Endothelial cell of umbilical vein (primary cell): ENCODE results near the gene WDFY2. TPM values are rescaled to one million over a fixed set of nuclear protein-coding genes. Genes with fewer than 3 reads are reported as not detected.

Experiments
- BruUV-seq: library from RNA; stranded (reverse); fragments of 400-500 nt; replicated peaks from 2 replicates; lab custom pipeline; 2021; lab: Mats Ljungman, UMichigan
- CTCF ChIA-PET: fragments of 300-600, 350-600 bp; sonication (Branson Sonifier 250); formaldehyde crosslinking; loops from one replicate; lab custom pipeline; 2021; ENCODE audit warnings: antibody characterized with exemption, inconsistent platforms; lab: Charles Lee
- POLR2A ChIA-PET: fragments of 300-600, 350-600 bp; sonication (Branson Sonifier 250); formaldehyde crosslinking; loops from one replicate; lab custom pipeline; 2021; ENCODE audit warnings: antibody characterized with exemption, inconsistent platforms; lab: Charles Lee
- DNase-seq: peaks from one replicate; pipeline ENCODE4 v3.0.0-alpha.2; 2011; ENCODE audit warnings: low read depth, low spot score
- FAIRE-seq: peaks from 2 replicates; lab custom pipeline; 2011; peaks lifted over from hg19 to GRCh38; lab: Jason Lieb, UNC
- H2AFZ ChIP-seq: 2 replicates; pipeline ENCODE4 v1.6.0; 2012; ENCODE audit warnings: low read depth, low read length, control low read depth, inconsistent platforms
- H3K27ac ChIP-seq: 2 replicates; pipeline ENCODE4 v1.5.1; 2011; ENCODE audit warnings: low read depth, mild to moderate bottlenecking, control low read depth, low read length, moderate library complexity; ENCODE audit not compliant: insufficient read depth
- H3K27me3 ChIP-seq, 2 experiments: 2 replicates each; pipeline versions ENCODE4 v1.6.0 to v1.6.1; 2011; ENCODE audit warnings: low read length in 2 of 2, mixed read lengths in 1 of 2; ENCODE audit not compliant: control insufficient read depth in 2 of 2, insufficient read depth in 2 of 2
- H3K36me3 ChIP-seq, 2 experiments: 2 replicates in 1 of 2; 3 replicates in 1 of 2; pipeline ENCODE4 v1.5.1; 2011; ENCODE audit warnings: low read length in 2 of 2, mild to moderate bottlenecking in 1 of 2, moderate library complexity in 1 of 2; ENCODE audit not compliant: control insufficient read depth in 2 of 2, insufficient read depth in 2 of 2; ENCODE audit errors: extremely low read depth in 1 of 2
- H3K4me1 ChIP-seq: 3 replicates; pipeline ENCODE4 v1.5.1; 2011; ENCODE audit warnings: mild to moderate bottlenecking, low read length; ENCODE audit not compliant: control insufficient read depth, insufficient read depth; ENCODE audit errors: extremely low read depth
- H3K4me2 ChIP-seq: 2 replicates; pipeline ENCODE4 v1.6.1; 2011; ENCODE audit warnings: low read length, control low read depth, mixed read lengths; ENCODE audit not compliant: insufficient read depth
- H3K4me3 ChIP-seq, 3 experiments: fragments of 200-600 bp in 1 of 3; sonication (generic), shearing (Covaris generic) in 1 of 3; replicated peaks in 1 of 3; 2 replicates each; pipeline ENCODE4 v1.5.1; 2011 to 2016; ENCODE audit warnings: control low read depth in 3 of 3, low read length in 3 of 3, mild to moderate bottlenecking in 2 of 3, inconsistent platforms in 1 of 3, low read depth in 1 of 3, moderate library complexity in 1 of 3; ENCODE audit not compliant: insufficient read depth in 1 of 3
- H3K79me2 ChIP-seq: 2 replicates; pipeline ENCODE4 v1.6.0; 2012; ENCODE audit warnings: low read length, inconsistent platforms; ENCODE audit not compliant: control insufficient read depth, insufficient read depth
- H3K9ac ChIP-seq: replicated peaks from 2 replicates; pipeline ENCODE3; 2011; ENCODE audit warnings: low read length, control low read depth; ENCODE audit not compliant: insufficient read depth; ENCODE audit errors: extremely low read depth
- H3K9me1 ChIP-seq: replicated peaks from 3 replicates; pipeline ENCODE4 v1.6.0; 2011; ENCODE audit warnings: mild to moderate bottlenecking, low read length; ENCODE audit not compliant: control insufficient read depth, insufficient read depth; ENCODE audit errors: extremely low read depth
- H3K9me3 ChIP-seq: replicated peaks from 2 replicates; pipeline ENCODE4 v1.5.1; 2012; ENCODE audit warnings: low read length, inconsistent platforms; ENCODE audit not compliant: control insufficient read depth, insufficient read depth
- H4K20me1 ChIP-seq: replicated peaks from 2 replicates; pipeline ENCODE3; 2011; ENCODE audit warnings: mild to moderate bottlenecking, low read length; ENCODE audit not compliant: control insufficient read depth, insufficient read depth; ENCODE audit errors: extremely low read depth
- CTCF ChIP-seq, 2 donors: IDR thresholded peaks; 1 replicate in 1 of 2; 2 replicates in 1 of 2; pipeline ENCODE4 v1.5.1; 2011; ENCODE audit warnings: low read length in 2 of 2, mild to moderate bottlenecking in 2 of 2, moderate library complexity in 2 of 2, control low read depth in 1 of 2, inconsistent platforms in 1 of 2, low read depth in 1 of 2; ENCODE audit not compliant: insufficient read depth in 1 of 2; ENCODE audit errors: extremely low read depth in 1 of 2
- EZH2 ChIP-seq: IDR thresholded peaks from 2 replicates; pipeline ENCODE4 v1.6.1; 2012; ENCODE audit warnings: borderline replicate concordance, low read depth, mild to moderate bottlenecking, moderate library complexity, low read length, inconsistent platforms; ENCODE audit not compliant: severe bottlenecking
- FOS ChIP-seq: IDR thresholded peaks from 2 replicates; pipeline ENCODE4 v1.6.1; 2011; ENCODE audit warnings: mild to moderate bottlenecking, low read length, moderate library complexity, borderline replicate concordance; ENCODE audit not compliant: insufficient read depth
- GATA2 ChIP-seq: IDR thresholded peaks from 2 replicates; pipeline ENCODE4 v1.7.0; 2011; ENCODE audit warnings: low read depth, mild to moderate bottlenecking, moderate library complexity, mixed read lengths, low read length; ENCODE audit not compliant: insufficient read length, insufficient read depth
- JUN ChIP-seq: IDR thresholded peaks from 2 replicates; pipeline ENCODE4 v1.6.1; 2011; ENCODE audit warnings: borderline replicate concordance, low read depth; ENCODE audit not compliant: insufficient read length, insufficient read depth
- MAX ChIP-seq: IDR thresholded peaks from 2 replicates; pipeline ENCODE4 v1.6.1; 2011; ENCODE audit not compliant: insufficient read depth, insufficient read length
- MYC ChIP-seq: IDR thresholded peaks from one replicate; pipeline ENCODE4 v1.6.1; 2011; ENCODE audit warnings: mild to moderate bottlenecking, low read depth, low read length
- POLR2A ChIP-seq: IDR thresholded peaks from 2 replicates; pipeline ENCODE4 v1.6.1; 2012; ENCODE audit warnings: low read depth, mild to moderate bottlenecking, control low read depth, low read length
- POLR2AphosphoS5 ChIP-seq: IDR thresholded peaks from 2 replicates; pipeline ENCODE4 v1.6.1; 2012; ENCODE audit warnings: low read depth, mild to moderate bottlenecking, control low read depth, low read length, moderate library complexity; ENCODE audit not compliant: insufficient read depth
- dilution Hi-C: fragments of 300-500 bp; cut with MboI; formaldehyde crosslinking; loops from one replicate; pipeline ENCODE4 v1.15.0; 2019; ENCODE audit warnings: low sequenced_read_pairs; ENCODE audit not compliant: extremely low pct_ligation_motif_present
- intact Hi-C: fragments of 100-400 bp; cut with micrococcal nuclease; formaldehyde crosslinking; loops from one replicate; pipeline ENCODE4 v1.10.0; 2022
- polyA plus RNA-seq, 4 experiments: library from polyadenylated mRNA; depleted of rRNA in 3 of 4; stranded (reverse) in 3 of 4; unstranded in 1 of 4; fragments of >200 nt; gene quantifications; 2 replicates each; pipeline versions ENCODE4 v1.2.1 to v1.2.3, GENCODE V29; 2011 to 2012; ENCODE audit warnings: missing spikeins in 1 of 4
- total RNA-seq: library from RNA; stranded (reverse); gene quantifications from 2 replicates; pipeline ENCODE4 v1.2.3, GENCODE V29; 2021

Gene WDFY2
- total and polyA plus RNA-seq, 2 donors (not counting 3 experiments of a cell fraction or from before 2014, with no cell fraction given): 2.1 to 5.5 TPM

- ChIA-PET CTCF (no interaction called here), POLR2A (no interaction called here)
- DNase-seq (no peak), FAIRE-seq (no peak)
- H3K9me3 ChIP-seq: no peaks in the 10 kb centered on the region
- no TSS peak for BruUV-seq
- H2AFZ ChIP-seq: no peak overlapping the region
- no peaks in the 10 kb centered on the region for H3K79me2 ChIP-seq
- no peak overlapping the region for H3K4me2 ChIP-seq
- no peaks in the 10 kb centered on the region for H3K4me1 ChIP-seq
- H3K9ac ChIP-seq: no peak overlapping the region
- H3K27me3 ChIP-seq: peaks cover 12 to 35% of the 10 kb centered on the region in 2 experiments
- dilution Hi-C loops (no loop called here), intact Hi-C loops (no loop called here)
- H3K27ac ChIP-seq: no peak overlapping the region
- H3K4me3 ChIP-seq: no peak overlapping the region
- H3K9me1 ChIP-seq: no peaks in the 10 kb centered on the region
- H3K36me3 ChIP-seq: no peaks in the 10 kb centered on the region
- TF ChIP-seq EZH2: no peak
- no peak for TF ChIP-seq CTCF (IDR thresholded peaks at IDR 0.05; ENCODE audit: extremely low read depth in 1 of 2, insufficient read depth in 1 of 2, low read depth in 1 of 2, low read length in 2 of 2)
- TF ChIP-seq MYC: no peak
- no peak for TF ChIP-seq MAX
- TF ChIP-seq POLR2A: no peak
- no peak for TF ChIP-seq FOS
- TF ChIP-seq GATA2: no peak
- TF ChIP-seq JUN: no peak
- no peak for TF ChIP-seq POLR2AphosphoS5
- H4K20me1 ChIP-seq: no peaks in the 10 kb centered on the region
Observed at GRCh38 chr13:51552027-51552426, 32.2 kb upstream of the WDFY2 start.
